ENCODE measurements around the gene POLR2J.
"Not testable (repeated sequence)": the region's sequence is repeated elsewhere in the genome, so short reads cannot be mapped to it uniquely, and the experiment has no call there.

GRCh38 chr7:102512642-102513221 lies 34.0 kb upstream of the POLR2J start:
- not testable (repeated sequence) for TF ChIP-seq POLR2A (IDR thresholded peaks at IDR 0.05); CTCF (IDR thresholded peaks at IDR 0.05 in 4 of 5, conservative IDR thresholded peaks at IDR 0.05 in 1 of 5)

All from gastrocnemius medialis (tissue), 4 donors.